Urinary bladder (tissue), 4 donors: ENCODE data around the gene SUV39H2. TPM values are rescaled to one million over a fixed set of nuclear protein-coding genes. Genes with fewer than 3 reads are reported as not detected.
"Not testable (repeated sequence)": the region's sequence is repeated elsewhere in the genome, so short reads cannot be mapped to it uniquely, and the experiment has no call there.

ENCODE experiments used
- DNase-seq: peaks from one replicate; pipeline ENCODE4 v3.0.0-alpha.2; 2015; ENCODE audit errors: extremely low spot score
- H3K27ac ChIP-seq: one replicate; pipeline ENCODE4 v1.5.1; 2013; ENCODE audit warnings: low read depth, mild to moderate bottlenecking, moderate library complexity
- H3K36me3 ChIP-seq: one replicate; pipeline ENCODE4 v1.6.1; 2013; ENCODE audit warnings: mild to moderate bottlenecking, moderate library complexity; ENCODE audit not compliant: insufficient read depth
- H3K4me1 ChIP-seq: one replicate; pipeline ENCODE4 v1.6.1; 2013; ENCODE audit warnings: mild to moderate bottlenecking, moderate library complexity; ENCODE audit not compliant: insufficient read depth
- H3K4me3 ChIP-seq: one replicate; pipeline ENCODE4 v1.5.1; 2013; ENCODE audit warnings: low read depth, low read length
- WGBS: extraction: QIAGEN DNeasy Blood & Tissue Kit; methylation state at CpG from one replicate; pipeline ENCODE4 v1.1.7; 2013; 5-methylcytosine and 5-hydroxymethylcytosine counted together
- polyA plus RNA-seq: library from polyadenylated mRNA; stranded (reverse); fragments of 200-250 nt; gene quantifications from one replicate; pipeline ENCODE4 v1.2.3, GENCODE V29; 2013
- total RNA-seq: library from RNA; depleted of rRNA; stranded (reverse); fragments of >200 nt; gene quantifications from one replicate; pipeline ENCODE4 v1.2.3, GENCODE V29; 2014
- donor health status: healthy with polysubstance abuse.
- donor health status: healthy.

Gene SUV39H2
- total and polyA plus RNA-seq, 2 donors: 5.1 to 24.0 TPM

DNA sequence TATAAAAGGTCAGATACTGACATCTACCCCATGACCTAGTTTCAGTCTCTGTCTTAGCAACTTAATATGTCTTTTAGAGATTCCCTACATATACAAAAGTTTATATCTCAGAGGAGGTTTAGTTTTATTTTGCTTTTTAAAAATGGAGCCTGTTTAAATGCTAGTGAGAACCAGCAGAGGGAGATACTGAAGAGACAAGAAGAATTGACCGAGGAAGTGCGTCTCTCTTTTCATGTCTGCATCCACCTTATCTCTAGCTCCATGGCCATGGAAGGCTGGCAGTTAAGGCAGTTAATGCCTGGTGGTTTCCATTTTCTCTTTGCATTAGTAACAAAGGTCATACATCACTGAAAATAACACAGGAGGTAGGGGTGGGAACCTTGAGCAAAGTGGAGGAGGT is 10.7 kb downstream of the SUV39H2 start:
- Histone ChIP-seq H3K36me3 (no peaks in the 10 kb centered on the region), H3K27ac (no peak overlapping the region), H3K4me3 (no peak overlapping the region), H3K4me1 (no peaks in the 10 kb centered on the region)
- 77% methylated on average over 2 of the region's 2 CpGs for WGBS
- DNase-seq: no peak

DNA sequence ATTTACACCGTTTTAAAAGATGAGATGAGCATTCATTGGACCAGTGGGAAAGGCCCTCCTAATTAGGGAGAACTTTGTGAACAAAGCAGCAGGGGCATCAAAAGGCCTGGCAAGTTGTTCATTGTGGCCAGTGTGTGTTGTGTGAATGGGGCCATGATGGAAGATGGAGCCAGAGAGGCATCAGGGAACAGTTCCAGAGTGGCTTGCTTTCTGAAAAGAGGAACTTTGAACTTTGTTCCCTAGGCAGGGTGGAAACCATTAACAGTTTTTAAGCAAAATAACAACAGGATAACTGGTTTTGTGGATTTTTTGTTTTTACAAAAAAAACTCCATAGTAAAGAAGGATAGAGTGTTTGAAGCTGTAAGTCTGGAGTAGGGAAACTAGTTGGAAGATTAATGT is 12.5 kb downstream of the SUV39H2 start:
- Histone ChIP-seq H3K4me3 (no peak overlapping the region), H3K4me1 (no peaks in the 10 kb centered on the region), H3K27ac (no peak overlapping the region), H3K36me3 (no peaks in the 10 kb centered on the region)
- no peak for DNase-seq
- WGBS: 97% methylated on average over 1 of the region's 1 CpG

DNA sequence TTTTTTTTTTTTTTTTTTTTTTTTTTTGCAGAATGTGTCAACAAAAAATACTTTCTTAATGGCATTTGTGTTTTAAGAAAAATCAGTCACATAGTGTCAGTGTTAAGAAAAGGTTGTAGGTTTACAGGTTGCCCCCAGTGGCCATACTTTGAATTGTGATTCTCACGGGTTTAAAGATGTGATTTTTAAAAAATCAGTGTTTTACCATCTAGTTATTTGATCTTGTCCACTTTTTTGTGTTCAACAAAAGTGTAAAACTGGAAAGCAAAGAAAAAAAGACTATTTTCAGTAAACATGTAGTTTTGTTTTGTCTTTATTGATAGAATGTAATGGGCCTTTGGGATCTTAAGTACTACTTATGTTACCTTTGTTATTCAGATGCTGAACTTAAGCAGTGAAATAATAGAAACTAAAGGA is 25.7 kb downstream of the SUV39H2 start:
- 51% methylated on average over 1 of the region's 1 CpG for WGBS
- DNase-seq: no peak
- H3K27ac ChIP-seq: no peak overlapping the region
- no peaks in the 10 kb centered on the region for H3K4me1 ChIP-seq
- H3K4me3 ChIP-seq: no peak overlapping the region
- peaks cover 2% of the 10 kb centered on the region for H3K36me3 ChIP-seq

DNA sequence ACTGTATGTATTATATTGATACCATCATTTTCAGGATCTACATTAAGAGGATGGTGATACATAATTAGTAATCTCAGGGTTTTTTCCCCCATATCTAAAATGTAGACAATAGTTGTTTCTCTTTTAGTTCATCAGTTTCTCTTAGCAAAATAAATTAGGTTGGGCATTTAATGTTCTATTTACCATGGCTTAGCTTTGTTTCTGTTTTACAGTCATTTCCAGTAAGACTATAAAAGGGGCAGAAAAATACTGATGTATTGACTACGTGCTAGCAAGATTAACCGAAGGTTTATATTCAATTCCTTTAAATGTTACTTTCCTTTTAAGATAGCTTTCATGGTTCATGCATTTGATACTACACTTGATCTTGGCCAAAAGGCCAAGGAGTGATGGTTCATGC is 26.2 kb downstream of the SUV39H2 start:
- 95% methylated on average over 2 of the region's 2 CpGs for WGBS
- DNase-seq: no peak
- Histone ChIP-seq H3K27ac (no peak overlapping the region), H3K4me3 (no peak overlapping the region), H3K36me3 (peaks cover 2% of the 10 kb centered on the region), H3K4me1 (no peaks in the 10 kb centered on the region)

DNA sequence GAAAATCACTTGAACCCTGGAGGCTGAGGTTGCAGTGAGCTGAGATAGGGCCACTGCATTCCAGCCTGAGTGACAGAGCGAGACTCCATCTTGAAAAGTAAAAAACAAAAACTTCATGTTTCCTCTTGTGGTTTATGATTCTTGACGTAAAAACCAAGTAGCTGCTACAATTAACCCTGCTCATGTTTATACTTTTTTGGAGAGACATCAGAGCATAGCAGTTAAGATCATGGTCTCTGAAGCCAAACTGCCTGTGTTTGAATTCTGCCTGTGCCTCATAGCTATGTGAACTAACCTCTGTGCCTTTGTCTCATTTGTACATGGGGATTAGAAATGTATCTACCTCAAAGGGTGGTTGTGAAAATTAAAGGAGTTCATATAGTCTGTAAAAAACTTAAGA is 27.2 kb downstream of the SUV39H2 start:
- no peak overlapping the region for H3K27ac ChIP-seq

DNA sequence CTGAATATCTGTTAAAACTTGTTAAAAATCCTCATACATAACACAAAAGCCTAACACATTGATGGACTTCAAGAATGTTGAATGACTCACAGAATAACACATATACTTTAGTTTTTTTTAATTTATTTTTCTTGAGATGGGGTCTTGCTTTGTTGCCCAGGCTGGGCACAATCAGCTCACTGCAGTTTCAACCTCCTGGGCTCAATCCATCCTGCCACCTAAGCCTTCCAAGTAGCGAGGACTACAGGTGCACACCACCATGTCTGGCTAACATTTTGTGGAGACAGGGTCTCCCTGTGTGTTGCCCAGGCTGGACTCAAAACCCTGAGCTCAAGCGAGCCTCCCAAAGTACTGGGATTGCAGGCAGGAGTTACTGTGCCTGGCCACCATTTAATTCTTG is 28.1 kb downstream of the SUV39H2 start:
- H3K36me3 ChIP-seq: peaks cover 2% of the 10 kb centered on the region
- DNase-seq: no peak
- no peak overlapping the region for H3K4me3 ChIP-seq
- H3K4me1 ChIP-seq: no peaks in the 10 kb centered on the region
- H3K27ac ChIP-seq: no peak overlapping the region
- 99% methylated on average over 2 of the region's 2 CpGs for WGBS

More for the DNA sequence above, 27.2 kb downstream of the SUV39H2 start:
- 91% methylated on average over 2 of the region's 2 CpGs for WGBS
- Histone ChIP-seq H3K4me3 (no peak overlapping the region), H3K4me1 (no peaks in the 10 kb centered on the region), H3K36me3 (peaks cover 2% of the 10 kb centered on the region)
- no peak for DNase-seq

DNA sequence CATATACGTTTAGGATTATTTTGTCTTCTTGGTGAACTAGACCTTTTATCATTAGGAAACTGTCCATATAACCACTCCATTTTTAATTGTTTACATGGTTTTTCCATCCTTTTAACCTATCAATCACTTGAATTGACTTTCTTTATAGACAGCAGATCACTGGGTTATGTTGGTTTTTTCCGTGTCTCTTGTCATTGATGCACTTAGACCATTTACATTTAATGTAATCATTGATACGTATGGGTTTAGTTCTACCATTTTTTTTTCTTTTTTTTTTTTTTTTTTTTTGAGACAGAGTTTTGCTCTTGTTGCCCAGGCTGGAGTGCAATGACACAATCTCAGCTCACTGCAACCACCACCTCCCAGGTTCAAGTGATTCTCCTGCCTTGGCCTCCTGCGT is 28.9 kb downstream of the SUV39H2 start:
- WGBS: 95% methylated on average over 4 of the region's 4 CpGs
- not testable (repeated sequence) for H3K4me1 ChIP-seq, H3K36me3 ChIP-seq, H3K4me3 ChIP-seq, DNase-seq, H3K27ac ChIP-seq

DNA sequence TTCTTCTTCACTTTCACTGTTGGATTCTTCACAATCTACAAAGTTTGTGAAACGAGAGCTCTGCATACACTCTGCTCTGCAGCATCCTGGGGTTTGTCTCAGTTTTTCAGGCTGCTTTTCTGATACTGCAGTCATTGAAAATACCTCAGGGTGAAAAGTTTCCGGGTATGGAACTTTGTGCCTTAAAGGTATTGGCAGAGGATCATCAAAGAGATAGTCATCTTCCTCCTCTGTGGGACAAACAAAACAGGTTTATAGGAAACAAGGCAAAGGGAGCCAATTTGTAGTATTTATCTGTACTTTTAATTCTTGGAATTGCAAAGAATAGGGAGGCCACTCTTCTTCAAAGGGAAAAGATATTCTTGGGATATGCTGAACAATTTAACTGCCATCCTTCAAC is 30.4 kb downstream of the SUV39H2 start:
- WGBS: 89% methylated on average over 2 of the region's 2 CpGs
- H3K36me3 ChIP-seq: peaks cover 2% of the 10 kb centered on the region
- H3K4me1 ChIP-seq: no peaks in the 10 kb centered on the region
- H3K4me3 ChIP-seq: no peak overlapping the region
- H3K27ac ChIP-seq: no peak overlapping the region
- DNase-seq: no peak

DNA sequence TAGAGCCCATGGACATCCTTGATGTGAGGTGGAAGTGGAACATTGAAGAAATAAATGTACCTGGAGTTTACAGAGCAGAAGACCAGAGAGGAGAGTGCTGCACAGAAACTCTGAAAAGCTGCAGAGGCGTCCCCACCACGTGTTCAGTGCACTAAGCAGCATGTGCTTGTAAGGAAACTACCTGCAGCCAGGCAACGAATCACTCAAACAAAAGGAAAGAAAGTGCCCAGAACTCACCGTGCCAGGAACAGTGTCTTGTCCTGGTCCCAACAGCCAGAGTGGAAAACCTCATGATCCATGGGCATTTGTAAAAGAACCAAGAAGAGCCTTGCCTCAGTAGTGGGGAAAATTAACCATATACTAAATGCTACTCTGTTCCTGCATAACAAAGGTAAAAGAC is 32.3 kb downstream of the SUV39H2 start:
- no peaks in the 10 kb centered on the region for H3K4me1 ChIP-seq
- no peak overlapping the region for H3K4me3 ChIP-seq
- DNase-seq: no peak
- 96% methylated on average over 4 of the region's 4 CpGs for WGBS
- no peak overlapping the region for H3K27ac ChIP-seq
- H3K36me3 ChIP-seq: peaks cover 3% of the 10 kb centered on the region

DNA sequence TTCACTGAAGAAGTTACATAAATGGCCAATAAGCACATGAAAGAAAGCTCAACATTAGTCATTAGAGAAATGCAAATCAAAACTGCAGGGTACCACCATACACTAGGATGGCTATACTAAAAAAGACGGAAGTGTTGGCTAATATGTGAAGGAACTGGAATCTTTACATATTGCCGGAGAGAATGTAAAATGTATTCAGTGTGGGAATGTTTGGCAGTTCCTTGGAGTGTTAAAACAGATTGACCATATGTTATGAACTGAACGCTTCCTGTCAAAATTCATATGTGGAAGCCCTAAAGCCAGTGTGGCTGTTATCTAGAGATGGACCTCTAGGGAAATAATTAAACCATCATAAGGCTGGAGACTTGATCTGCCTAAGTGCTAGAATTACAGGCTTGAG is 33.1 kb downstream of the SUV39H2 start:
- H3K36me3 ChIP-seq: peaks cover 3% of the 10 kb centered on the region
- no peak for DNase-seq
- no peak overlapping the region for H3K27ac ChIP-seq
- H3K4me1 ChIP-seq: no peaks in the 10 kb centered on the region
- H3K4me3 ChIP-seq: no peak overlapping the region
- WGBS: over 99% methylated on average over 3 of the region's 3 CpGs

DNA sequence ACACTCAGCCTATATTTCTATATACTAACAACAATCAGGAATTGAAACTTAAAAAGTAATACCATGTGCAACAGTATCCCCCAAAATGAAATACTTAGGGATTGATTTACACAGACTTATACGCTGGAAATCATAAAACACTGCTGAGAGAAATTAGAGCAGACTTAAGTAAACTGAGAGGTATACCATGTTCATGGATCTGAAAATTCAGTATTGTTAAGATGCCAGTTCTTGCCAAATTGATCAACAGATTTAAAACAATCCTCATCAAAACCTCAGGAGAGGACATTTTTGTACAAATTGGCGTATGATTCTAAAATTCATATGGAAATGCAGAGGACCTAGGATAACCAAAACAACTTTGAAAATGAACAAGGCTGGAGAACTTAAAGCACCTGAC is 37.9 kb downstream of the SUV39H2 start:
- Histone ChIP-seq H3K4me1 (no peaks in the 10 kb centered on the region), H3K4me3 (no peak overlapping the region), H3K27ac (no peak overlapping the region), H3K36me3 (peaks cover 10% of the 10 kb centered on the region)
- WGBS: 98% methylated on average over 2 of the region's 2 CpGs
- DNase-seq: no peak

DNA sequence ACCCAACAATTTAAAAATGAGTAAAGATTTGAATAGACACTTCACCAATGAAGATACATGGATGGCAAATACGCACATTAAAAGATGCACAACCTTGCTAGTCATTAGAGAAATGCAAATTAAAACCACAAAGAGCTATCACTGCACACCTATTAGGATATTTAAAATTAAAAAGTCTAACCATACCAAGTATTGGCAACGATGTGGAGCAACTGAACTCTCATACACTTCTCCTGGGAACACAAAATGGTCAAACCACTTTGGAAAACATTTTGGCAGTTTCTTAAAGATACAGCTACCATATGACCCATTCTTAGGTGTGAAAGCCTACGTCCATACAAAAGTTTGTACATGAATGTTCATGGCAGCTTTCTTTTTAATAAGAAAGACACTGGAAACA is 39.2 kb downstream of the SUV39H2 start:
- 99% methylated on average over 3 of the region's 3 CpGs for WGBS
- no peaks in the 10 kb centered on the region for H3K4me1 ChIP-seq
- no peak overlapping the region for H3K27ac ChIP-seq
- H3K4me3 ChIP-seq: no peak overlapping the region
- DNase-seq: no peak
- H3K36me3 ChIP-seq: peaks cover 12% of the 10 kb centered on the region

DNA sequence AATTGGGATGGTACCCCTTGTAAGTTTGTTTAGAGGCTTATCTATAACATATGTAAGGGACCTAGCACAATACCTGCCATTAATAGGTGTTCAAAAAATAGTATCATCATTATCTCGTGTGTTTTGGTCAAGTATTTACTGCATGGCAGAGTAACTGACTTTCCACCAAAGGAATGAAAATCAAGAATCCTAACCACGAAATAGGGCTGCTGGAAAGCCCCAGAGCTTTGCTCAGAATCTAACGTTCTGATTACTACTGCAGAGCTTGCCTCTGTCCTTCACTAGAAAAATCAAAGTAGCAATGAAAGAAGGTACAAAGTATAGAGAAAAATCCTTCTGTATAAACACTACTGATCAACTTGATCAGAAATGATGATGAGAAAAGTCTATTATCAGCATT is 40.3 kb downstream of the SUV39H2 start:
- no peak overlapping the region for H3K27ac ChIP-seq
- H3K4me3 ChIP-seq: no peak overlapping the region
- no peaks in the 10 kb centered on the region for H3K4me1 ChIP-seq
- peaks cover 12% of the 10 kb centered on the region for H3K36me3 ChIP-seq
- no peak for DNase-seq
- 89% methylated on average over 3 of the region's 3 CpGs for WGBS

DNA sequence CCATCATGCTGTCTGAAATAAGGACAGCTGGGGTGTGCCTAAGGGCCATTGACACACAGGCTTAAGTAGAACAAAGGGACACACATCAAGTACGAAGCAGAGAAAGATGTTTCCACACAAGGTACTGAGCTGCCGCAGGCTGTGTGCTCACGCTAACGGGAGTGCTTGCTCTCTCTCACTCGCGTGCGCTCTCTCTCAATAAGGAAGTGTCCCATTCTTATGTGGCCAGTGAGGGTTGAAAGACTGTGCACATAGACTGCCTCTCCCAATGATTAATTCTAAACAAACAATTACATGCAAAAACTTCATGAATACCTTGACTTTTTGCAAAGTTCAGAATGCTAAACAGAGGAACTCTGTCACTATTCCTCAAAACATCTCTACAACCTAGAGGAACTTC is 45.3 kb downstream of the SUV39H2 start:
- Histone ChIP-seq H3K4me3 (no peak overlapping the region), H3K27ac (no peak overlapping the region), H3K4me1 (no peaks in the 10 kb centered on the region), H3K36me3 (peaks cover 10% of the 10 kb centered on the region)
- 94% methylated on average over 7 of the region's 7 CpGs for WGBS
- DNase-seq: no peak

DNA sequence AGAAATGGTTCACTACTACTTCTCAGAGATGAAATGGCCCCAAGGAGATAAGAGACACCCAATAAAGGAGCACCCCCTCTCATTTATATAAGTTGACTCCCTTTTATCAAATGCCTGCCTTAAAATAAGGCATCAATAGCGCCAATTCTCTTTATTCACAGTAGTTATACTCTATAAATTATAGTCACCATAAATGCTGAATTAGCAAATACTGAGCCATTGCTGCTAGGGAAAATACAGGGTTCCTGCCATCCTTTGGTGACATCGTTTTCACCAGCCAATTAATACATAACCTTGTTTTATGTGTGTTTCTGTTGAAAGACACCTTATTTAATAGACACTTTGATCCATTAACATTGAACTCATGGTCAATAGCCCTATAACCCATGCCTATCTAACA is 46.6 kb downstream of the SUV39H2 start:
- Histone ChIP-seq H3K4me1 (no peaks in the 10 kb centered on the region), H3K36me3 (peaks cover 10% of the 10 kb centered on the region), H3K4me3 (no peak overlapping the region), H3K27ac (no peak overlapping the region)
- WGBS: 98% methylated on average over 2 of the region's 2 CpGs
- no peak for DNase-seq
